Skin epidermis (tissue), 12 donors: ENCODE measurements around the gene TSTD1.
"Not testable (repeated sequence)": the region's sequence is repeated elsewhere in the genome, so short reads cannot be mapped to it uniquely, and the experiment has no call there.

ENCODE experiments used
- H3K27ac ChIP-seq, 21 experiments: fragments of 200-600 bp; sonication (generic) in 11 of 21; one replicate each; pipeline ENCODE4 v1.5.0; 2020; ENCODE audit warnings: mild to moderate bottlenecking in 3 of 21, inconsistent platforms in 2 of 21, moderate library complexity in 2 of 21
- H3K4me3 ChIP-seq, 7 experiments: fragments of 200-600 bp; sonication (generic) in 2 of 7; one replicate each; pipeline ENCODE4 v1.5.0; 2020; ENCODE audit warnings: inconsistent platforms in 2 of 7, mild to moderate bottlenecking in 2 of 7, moderate library complexity in 1 of 7

TSTD1 gene

GRCh38 chr1:161017756-161018630 lies 20.8 kb downstream of the TSTD1 start:
- peak overlapping the region in 15 of 21 experiments; percentile 6 to 94 (median 84) for H3K27ac ChIP-seq
- peak overlapping the region in 3 of 7 experiments; percentile 1 to 80 (median 69) for H3K4me3 ChIP-seq

DNA sequence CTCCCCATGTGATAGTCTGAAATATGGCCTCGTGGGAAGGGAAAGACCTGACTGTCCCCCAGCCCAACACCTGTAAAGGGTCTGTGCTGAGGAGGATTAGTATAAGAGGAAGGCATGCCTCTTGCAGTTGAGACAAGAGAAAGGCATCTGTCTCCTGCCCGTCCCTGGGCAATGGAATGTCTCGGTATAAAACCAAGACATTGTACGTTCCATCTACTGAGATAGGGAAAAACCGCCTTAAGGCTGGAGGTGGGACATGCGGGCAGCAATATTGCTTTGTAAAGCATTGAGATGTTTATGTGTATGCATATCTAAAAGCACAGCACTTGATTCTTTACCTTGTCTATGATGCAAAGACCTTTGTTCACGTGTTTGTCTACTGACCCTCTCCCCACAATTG lies 21.6 kb downstream of the TSTD1 start:
- peak overlapping the region in 12 of 21 experiments; percentile 6 to 92 (median 84) for H3K27ac ChIP-seq
- H3K4me3 ChIP-seq, result not testable (repeated sequence)

GRCh38 chr1:161016683-161017082 lies 22.1 kb downstream of the TSTD1 start:
- peak overlapping the region in 13 of 21 experiments; percentile 6 to 66 (median 37) for H3K27ac ChIP-seq

DNA sequence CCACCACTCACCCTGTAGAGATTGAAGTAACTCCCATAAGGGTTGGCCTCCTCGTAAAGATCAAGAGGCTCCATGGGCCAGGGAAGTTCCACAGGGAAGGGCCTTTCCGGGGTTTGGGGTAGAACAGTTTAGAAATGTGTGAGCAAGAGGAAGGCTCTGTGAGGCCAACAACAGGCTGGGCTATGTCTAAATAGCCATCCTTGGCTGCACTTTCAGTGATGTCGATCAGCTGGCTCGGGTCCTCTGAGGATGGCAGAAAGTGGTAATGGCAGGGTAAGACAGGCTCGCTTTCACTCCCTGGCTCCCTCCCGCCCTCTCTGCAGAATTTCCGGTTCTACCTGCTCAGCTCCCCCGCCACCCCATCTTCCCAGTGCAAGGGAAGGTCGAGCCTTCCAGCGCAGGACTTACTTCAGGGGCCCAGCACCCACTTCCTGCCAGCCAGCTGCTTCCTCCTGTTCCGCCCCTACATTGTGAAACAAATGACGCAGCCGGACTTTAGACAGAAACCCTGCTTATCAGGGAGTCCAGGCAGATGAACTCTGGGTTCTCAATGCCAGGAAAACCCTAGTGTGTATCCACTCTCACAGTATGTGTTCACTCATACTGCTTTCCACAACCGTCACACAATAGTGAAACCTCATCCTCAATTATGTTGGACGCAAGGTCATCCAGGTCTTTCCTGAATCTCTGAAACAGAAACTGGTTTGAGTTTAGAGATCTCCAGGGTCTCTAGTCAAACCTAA lies 25.1 kb downstream of the TSTD1 start:
- Histone ChIP-seq H3K4me3 (peak overlapping the region in 2 of 7 experiments; percentile 1 to 22), H3K27ac (peak overlapping the region in 20 of 21 experiments; percentile 40 to 93 (median 84))

More at GRCh38 chr1:161016683-161017082, 22.1 kb downstream of the TSTD1 start:
- not testable (repeated sequence) for H3K4me3 ChIP-seq

GRCh38 chr1:161013131-161013487 lies 25.7 kb downstream of the TSTD1 start:
- H3K4me3 ChIP-seq, result peak overlapping the region in 2 of 7 experiments; percentile 1 to 22
- H3K27ac ChIP-seq, result peak overlapping the region in 20 of 21 experiments; percentile 40 to 93 (median 84)

- H3K4me3 ChIP-seq, result no peak overlapping the region
- peak overlapping the region in 20 of 21 experiments; percentile 34 to 93 (median 84) for H3K27ac ChIP-seq
Measured at GRCh38 chr1:161012420-161012819, 26.3 kb downstream of the TSTD1 start.

DNA sequence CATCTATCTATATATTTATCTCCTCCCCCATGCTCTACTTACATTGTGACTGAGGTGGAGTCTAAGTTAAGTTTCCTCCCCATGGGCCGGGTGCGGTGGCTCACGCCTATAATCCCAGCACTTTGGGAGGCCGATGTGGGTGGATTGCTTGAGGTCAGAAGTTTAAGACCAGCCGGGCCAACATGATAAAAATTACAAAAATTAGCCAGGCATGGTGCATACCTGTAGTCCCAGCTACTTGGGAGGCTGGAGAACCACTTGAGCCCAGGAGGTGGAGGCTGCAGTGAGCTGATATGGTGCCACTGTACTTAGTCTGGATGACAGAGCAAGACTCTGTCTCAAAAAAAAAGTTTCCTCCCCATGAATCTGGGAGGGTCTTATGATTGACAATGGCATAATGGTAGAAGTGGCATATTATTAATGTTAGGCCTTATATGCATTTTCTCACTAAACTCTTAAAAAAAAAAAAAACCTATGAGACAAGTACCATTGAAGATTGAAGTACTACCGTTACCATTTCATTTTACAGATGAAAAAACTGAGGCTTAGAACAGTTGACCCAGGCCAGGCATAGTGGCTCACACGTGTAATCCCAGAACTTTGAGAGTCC lies 29.1 kb downstream of the TSTD1 start:
- H3K27ac ChIP-seq, result no peak overlapping the region
- no peak overlapping the region for H3K4me3 ChIP-seq

DNA sequence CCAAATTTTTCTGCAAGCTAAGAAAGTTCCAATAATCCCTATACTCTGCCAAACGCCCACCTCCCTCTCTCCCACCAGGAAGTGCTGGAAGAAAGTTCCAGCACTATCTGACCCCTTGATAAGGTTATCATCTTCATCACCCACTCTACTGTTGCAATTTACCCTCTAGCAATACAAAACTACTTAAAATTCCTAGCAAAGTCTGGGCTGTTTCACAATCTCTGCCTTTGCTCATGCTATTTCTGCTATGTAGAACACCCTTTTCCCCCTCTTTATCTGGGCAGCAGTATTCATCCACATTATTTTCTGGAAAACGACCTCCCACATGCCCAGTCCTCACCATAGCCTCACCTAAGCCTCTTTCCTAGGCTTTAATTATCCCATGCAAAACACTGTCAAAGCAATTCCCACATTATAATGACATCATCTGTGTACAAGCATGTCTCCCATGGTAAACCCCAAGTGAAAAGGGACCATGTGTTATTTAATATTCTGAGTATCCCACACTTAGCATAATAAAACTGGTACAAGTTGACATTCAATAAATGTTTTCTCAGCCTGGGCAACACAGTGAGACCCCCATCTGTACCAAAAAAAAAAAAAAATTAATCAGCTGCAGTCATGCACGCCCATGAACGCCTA lies 29.8 kb downstream of the TSTD1 start:
- Histone ChIP-seq H3K27ac (no peak overlapping the region), H3K4me3 (no peak overlapping the region)

DNA sequence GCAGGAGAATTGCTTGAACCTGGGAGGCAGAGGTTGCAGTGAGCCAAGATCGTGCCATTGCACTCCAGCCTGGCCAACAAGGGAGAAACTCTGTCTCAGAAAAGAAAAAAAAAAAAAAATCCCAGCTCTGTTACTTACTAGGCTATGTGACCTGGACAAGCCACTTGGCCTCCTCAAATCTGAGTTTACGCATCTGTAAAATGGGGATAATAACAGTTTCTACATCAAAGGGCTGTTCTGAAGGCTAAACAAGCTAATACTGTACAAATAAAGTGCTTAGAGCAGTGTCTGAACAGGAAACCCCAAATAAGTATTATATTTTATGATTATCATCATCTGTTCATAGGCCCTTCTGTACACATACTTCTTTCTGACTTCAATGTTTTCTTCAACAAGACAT lies 31.4 kb downstream of the TSTD1 start:
- Histone ChIP-seq H3K4me3 (no peak overlapping the region), H3K27ac (no peak overlapping the region)

DNA sequence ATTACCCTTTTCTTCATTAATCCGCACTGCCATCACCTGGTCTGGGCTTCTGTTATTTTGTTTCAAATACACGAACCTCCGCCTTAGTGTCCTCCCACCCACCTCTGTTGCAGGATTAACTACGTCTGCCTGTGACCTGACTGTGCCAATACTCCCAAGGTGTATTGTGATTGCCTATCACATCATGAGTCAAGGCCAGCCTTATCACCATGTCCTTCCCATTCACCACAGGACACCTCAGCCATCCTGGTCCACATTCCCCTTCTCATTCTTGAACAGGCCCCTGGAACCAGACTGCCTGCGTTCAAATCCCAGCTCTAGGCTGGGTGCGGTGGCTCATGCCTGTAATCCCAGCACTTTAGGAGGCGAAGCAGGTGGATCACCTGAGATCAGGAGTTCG lies 32.2 kb downstream of the TSTD1 start:
- H3K27ac ChIP-seq, result no peak overlapping the region
- no peak overlapping the region for H3K4me3 ChIP-seq

DNA sequence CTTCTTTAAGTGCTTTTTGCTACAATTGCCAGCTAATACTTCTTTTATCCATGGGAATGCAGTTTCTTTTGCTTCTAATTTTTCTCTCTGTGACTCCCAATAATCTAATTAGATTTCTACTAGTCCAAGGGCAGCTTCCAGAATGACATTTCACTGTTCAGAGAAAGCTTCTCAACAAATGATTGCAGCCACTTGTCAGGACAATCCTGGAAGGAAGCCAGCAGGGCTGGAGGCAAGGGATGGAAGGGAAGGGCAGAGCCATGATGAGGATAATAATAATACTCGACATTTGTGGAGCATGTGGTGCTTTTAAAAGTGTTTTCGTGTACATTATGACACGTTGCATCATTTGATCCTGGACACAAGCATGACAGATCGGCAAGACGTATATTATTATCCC lies 37.2 kb downstream of the TSTD1 start:
- H3K4me3 ChIP-seq, result no peak overlapping the region
- H3K27ac ChIP-seq, result no peak overlapping the region

GRCh38 chr1:161000736-161001480 lies 37.9 kb downstream of the TSTD1 start:
- H3K27ac ChIP-seq, result no peak overlapping the region

GRCh38 chr1:160999376-160999775 lies 39.4 kb downstream of the TSTD1 start:
- no peak overlapping the region for H3K4me3 ChIP-seq
- no peak overlapping the region for H3K27ac ChIP-seq

More at GRCh38 chr1:161000736-161001480, 37.9 kb downstream of the TSTD1 start:
- no peak overlapping the region for H3K4me3 ChIP-seq

DNA sequence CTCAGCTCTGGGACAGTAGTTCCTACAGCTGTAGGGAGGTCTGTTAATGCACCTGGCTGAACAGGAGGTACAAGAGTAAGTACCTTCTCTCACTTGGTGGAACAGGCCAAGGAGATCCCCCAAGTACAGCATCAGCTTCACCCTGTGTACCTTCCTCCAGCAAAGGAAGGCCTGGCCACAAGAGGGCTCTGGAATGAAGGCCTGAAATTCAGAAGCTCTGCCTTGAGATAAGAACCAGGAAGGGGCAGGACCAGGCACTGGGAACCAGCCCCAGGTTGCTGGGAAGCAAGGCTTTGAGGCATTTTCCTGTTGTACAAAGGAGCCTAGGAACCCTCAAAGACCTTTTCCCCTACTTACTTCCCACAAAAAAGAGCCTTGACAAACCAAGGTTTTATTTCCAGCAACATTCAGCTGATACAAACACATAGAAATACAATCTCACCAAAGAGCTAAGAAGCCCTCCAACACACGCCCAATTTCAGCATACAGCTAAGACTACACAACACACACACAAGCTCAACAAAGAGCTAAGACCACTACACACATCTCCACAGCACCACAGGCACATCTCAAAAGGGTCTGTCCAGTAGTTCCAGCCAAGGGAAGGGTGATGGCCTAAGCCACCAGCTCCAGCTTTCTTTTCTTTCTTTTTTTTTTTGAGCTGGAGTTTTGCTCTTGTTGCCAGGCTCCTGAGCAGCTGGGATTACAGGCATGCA lies 41.3 kb downstream of the TSTD1 start:
- peak overlapping the region in 14 of 21 experiments; percentile 3 to 65 (median 40) for H3K27ac ChIP-seq

DNA sequence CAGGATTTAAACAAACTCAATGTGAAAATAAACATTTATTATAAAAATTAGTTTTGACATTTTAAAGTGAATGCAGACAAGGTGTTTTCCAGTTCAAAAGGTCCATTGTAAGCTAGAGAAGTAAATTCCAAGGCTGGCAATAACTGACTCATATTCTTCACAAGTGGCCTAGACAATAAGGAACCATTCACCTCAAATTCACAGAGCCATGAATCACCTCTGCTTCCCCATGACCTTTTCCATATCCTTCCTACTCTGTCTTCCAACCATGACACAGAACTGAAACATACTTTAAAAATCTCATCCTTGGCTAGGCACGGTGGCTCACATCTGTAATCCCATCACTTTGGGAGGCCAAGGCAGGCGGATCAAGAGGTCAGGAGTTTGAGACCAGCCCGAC lies 42.6 kb downstream of the TSTD1 start:
- Histone ChIP-seq H3K27ac (peak overlapping the region in 2 of 21 experiments; percentile 13 to 35), H3K4me3 (no peak overlapping the region)

More for the DNA sequence above, 41.3 kb downstream of the TSTD1 start:
- H3K4me3 ChIP-seq, result no peak overlapping the region

- H3K4me3 ChIP-seq, result no peak overlapping the region
- no peak overlapping the region for H3K27ac ChIP-seq
Measured at GRCh38 chr1:160993544-160994193, 45.1 kb downstream of the TSTD1 start.

DNA sequence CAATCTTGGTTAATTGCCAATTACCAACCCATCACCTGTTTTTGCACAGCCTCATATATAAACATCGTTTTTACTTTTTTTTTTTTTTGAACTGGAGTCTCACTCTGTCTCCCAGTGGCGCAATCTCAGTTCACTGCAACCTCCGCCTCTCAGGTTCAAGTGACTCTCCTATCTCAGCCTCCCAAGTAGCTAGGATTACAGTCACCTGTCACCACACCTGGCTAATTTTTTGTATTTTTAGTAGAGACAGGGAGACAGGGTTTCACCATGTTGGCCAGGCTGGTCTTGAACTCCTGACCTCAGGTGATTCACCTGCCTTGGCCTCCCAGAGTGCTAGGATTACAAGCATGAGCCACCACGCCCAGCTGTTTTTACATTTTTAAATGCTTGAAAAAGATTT lies 46.7 kb downstream of the TSTD1 start:
- not testable (repeated sequence) for H3K4me3 ChIP-seq, H3K27ac ChIP-seq
